ENCODE measurements around the gene AP2A1. TPM values are rescaled to one million over a fixed set of nuclear protein-coding genes. Genes with fewer than 3 reads are reported as not detected.

Gene AP2A1
- total and polyA plus RNA-seq, 10 of the 15 experiments (the other 5 are each of a cell fraction or from before 2014, with no cell fraction given) = 0.68 to 78.8 (median 33.8) TPM

GRCh38 chr19:49853852-49854377, 87.1 kb downstream of the AP2A1 start:
- POLR2A ChIA-PET = interaction anchor here (0.6 to 1.3 kb wide), 4 partner anchors 15 to 44 kb away, joined by 3 to 4 read pairs (median 3); partner anchors contain the start of gene MED25
- CTCF ChIA-PET = interaction anchor here (0.6 to 1.6 kb wide), 3 partner anchors 9 to 56 kb away, joined by 3 to 6 read pairs (median 3); no protein-coding TSS in a partner anchor
- TF ChIP-seq IRF4 (IDR thresholded peaks at IDR 0.05; ENCODE audit: low read depth, low read length) (no peak), TCF12 (IDR thresholded peaks at IDR 0.05; ENCODE audit: low read depth, low read length) (0 out of 2 replicates have a peak, but pooled peaks have one; percentile 30)
- peaks cover 18% of the 10 kb centered on the region for H3K4me1 ChIP-seq (ENCODE audit: control insufficient read depth, insufficient read depth, low read length)
- intact Hi-C loops (cut with micrococcal nuclease; ENCODE audit: unreplicated experiment) (no loop called here), in situ Hi-C loops (cut with MboI) (no loop called here)
- H3K27me3 ChIP-seq (replicated peaks in 1 of 2; ENCODE audit: control insufficient read depth in 2 of 2, insufficient read depth in 2 of 2, low read length in 1 of 2) = no peaks in the 10 kb centered on the region
- H3K4me2 ChIP-seq (ENCODE audit: control insufficient read depth, insufficient read depth) = no peak overlapping the region
- DNase-seq (ENCODE audit: low read depth, low spot score) (no peak), ATAC-seq (no peak), FAIRE-seq (no peak)
- H3K9ac ChIP-seq (ENCODE audit: control insufficient read depth, insufficient read depth, low read length) = no peak overlapping the region
- H3K4me3 ChIP-seq = no peak overlapping the region
- 36% methylated on average over 10 of the region's 10 CpGs for WGBS (ENCODE audit: insufficient coverage, insufficient replicate concordance, low lambda C conversion rate, missing lambda C conversion rate)
- no peak overlapping the region for H2AFZ ChIP-seq (ENCODE audit: control insufficient read depth, low read depth, low read length)
- SMC1A ChIA-PET (ENCODE audit: uncharacterized antibody, unreplicated experiment) = interaction anchor here (1.1 kb wide), 1 partner anchor 87 kb away, joined by 3 read pairs; no protein-coding TSS in a partner anchor
- H3K36me3 ChIP-seq (ENCODE audit: control insufficient read depth in 2 of 2, insufficient read depth in 2 of 2, low read length in 1 of 2) = peaks cover 0 to 11% of the 10 kb centered on the region in 2 experiments; a peak in 2 of 4 replicates
- RAD21 ChIA-PET (ENCODE audit: unreplicated experiment) = no interaction called here
- no TSS peak for BruUV-seq (replicated peaks)
- peaks cover 6% of the 10 kb centered on the region for H3K79me2 ChIP-seq (ENCODE audit: control insufficient read depth, insufficient read depth, low read length)
- H4K20me1 ChIP-seq (ENCODE audit: control insufficient read depth, insufficient read depth) = no peaks in the 10 kb centered on the region
- H3K9me3 ChIP-seq (replicated peaks; ENCODE audit: control insufficient read depth, insufficient read depth, low read length) = peaks cover 4% of the 10 kb centered on the region; the same call in 2 of the 3 replicates
- H3K27ac ChIP-seq (ENCODE audit: control insufficient read depth, insufficient read depth) = no peak overlapping the region

GRCh38 chr19:49854378-49855263, 87.8 kb downstream of the AP2A1 start:
- H3K79me2 ChIP-seq (ENCODE audit: control insufficient read depth, insufficient read depth, low read length) = peaks cover 6% of the 10 kb centered on the region
- FAIRE-seq (no peak), ATAC-seq (no peak), DNase-seq (ENCODE audit: low read depth, low spot score) (no peak)
- H3K4me1 ChIP-seq (ENCODE audit: control insufficient read depth, insufficient read depth, low read length) = peaks cover 12% of the 10 kb centered on the region
- intact Hi-C loops (cut with micrococcal nuclease; ENCODE audit: unreplicated experiment) = no loop called here
- H3K27me3 ChIP-seq (replicated peaks in 1 of 2; ENCODE audit: control insufficient read depth in 2 of 2, insufficient read depth in 2 of 2, low read length in 1 of 2) = no peaks in the 10 kb centered on the region
- ChIA-PET RAD21 (ENCODE audit: unreplicated experiment) (no interaction called here), SMC1A (ENCODE audit: uncharacterized antibody, unreplicated experiment) (no interaction called here), CTCF (interaction anchor here (1.4 kb wide), 1 partner anchor 12 kb away, joined by 6 read pairs; no protein-coding TSS in a partner anchor), POLR2A (interaction anchor here (1.2 to 1.3 kb wide), 2 partner anchors 15 to 37 kb away, joined by 3 read pairs; partner anchors contain the start of gene MED25)
- H3K9ac ChIP-seq (ENCODE audit: control insufficient read depth, insufficient read depth, low read length) = no peak overlapping the region
- no TSS peak for BruUV-seq (replicated peaks)
- H3K4me2 ChIP-seq (ENCODE audit: control insufficient read depth, insufficient read depth) = no peak overlapping the region
- no peak overlapping the region for H3K27ac ChIP-seq (ENCODE audit: control insufficient read depth, insufficient read depth)
- in situ Hi-C loops (cut with MboI) = no loop called here
- H2AFZ ChIP-seq (ENCODE audit: control insufficient read depth, low read depth, low read length) = no peak overlapping the region
- H3K4me3 ChIP-seq = no peak overlapping the region
- H4K20me1 ChIP-seq (ENCODE audit: control insufficient read depth, insufficient read depth) = no peaks in the 10 kb centered on the region
- no peaks in the 10 kb centered on the region; the same call in 1 of the 3 replicates for H3K9me3 ChIP-seq (replicated peaks; ENCODE audit: control insufficient read depth, insufficient read depth, low read length)
- peaks cover 0 to 12% of the 10 kb centered on the region in 2 experiments; a peak in 2 of 4 replicates for H3K36me3 ChIP-seq (ENCODE audit: control insufficient read depth in 2 of 2, insufficient read depth in 2 of 2, low read length in 1 of 2)
- no peak for TF ChIP-seq BRCA1 (IDR thresholded peaks at IDR 0.05; ENCODE audit: low read depth, low read length)
- no peak for TF ChIP-seq NR2C2 (IDR thresholded peaks at IDR 0.05; ENCODE audit: borderline replicate concordance, control insufficient read depth, insufficient read length, low read depth)
- peak; percentile 37 for TF ChIP-seq POLR2A (IDR thresholded peaks at IDR 0.05; ENCODE audit: low read depth, low read length)
- no peak for TF ChIP-seq ATF2 (IDR thresholded peaks at IDR 0.05; ENCODE audit: low read length)
- TF ChIP-seq MYB (IDR thresholded peaks at IDR 0.05; ENCODE audit: borderline replicate concordance, low read depth, low read length) = no peak
- TF ChIP-seq SREBF1 (IDR thresholded peaks at IDR 0.05; ENCODE audit: low read length) = no peak
- WGBS (ENCODE audit: insufficient coverage, insufficient replicate concordance, low lambda C conversion rate, missing lambda C conversion rate) = 89% methylated on average over 36 of the region's 39 CpGs

All from GM12878 (cell line).